ENCODE data around the gene MPV17L2.

DNA sequence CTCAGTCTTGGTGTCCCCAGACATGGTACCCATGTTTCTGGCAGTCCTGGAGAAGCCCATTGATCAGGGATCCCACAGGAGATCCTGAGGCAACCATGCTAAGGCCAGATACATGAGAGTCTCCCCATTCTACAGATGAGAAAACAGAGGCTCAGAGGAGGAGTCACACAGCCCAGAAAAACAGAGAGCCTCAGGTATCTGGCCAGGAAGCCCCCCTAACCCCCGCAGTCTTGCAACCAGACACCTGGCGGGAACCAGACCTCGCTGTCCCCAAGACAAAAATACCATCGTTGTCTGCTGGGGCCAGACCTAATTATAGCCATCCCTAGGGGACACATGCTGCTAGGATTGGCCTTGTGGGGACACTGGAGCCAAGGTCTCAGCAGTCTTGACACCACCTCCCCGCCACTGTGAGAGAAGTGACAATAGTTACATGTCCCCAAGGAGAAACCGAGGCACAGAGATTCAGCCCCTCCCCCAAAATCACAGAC, 34.8 kb downstream of the MPV17L2 start:
- TF ChIP-seq SIN3A (IDR thresholded peaks at IDR 0.05; ENCODE audit: borderline replicate concordance, insufficient read depth, low read length) (no peak), POLR2AphosphoS5 (IDR thresholded peaks at IDR 0.05; ENCODE audit: low read depth, low read length) (no peak)

All from PFSK-1 (cell line).